IPS-NIHi7 (cell line): Measurements from ENCODE around the gene ARSB.

Experiments
- DNase-seq: peaks from one replicate; pipeline ENCODE4 v3.0.0; 2012; ENCODE audit warnings: mixed read lengths; ENCODE audit errors: extremely low spot score

Gene ARSB

DNA sequence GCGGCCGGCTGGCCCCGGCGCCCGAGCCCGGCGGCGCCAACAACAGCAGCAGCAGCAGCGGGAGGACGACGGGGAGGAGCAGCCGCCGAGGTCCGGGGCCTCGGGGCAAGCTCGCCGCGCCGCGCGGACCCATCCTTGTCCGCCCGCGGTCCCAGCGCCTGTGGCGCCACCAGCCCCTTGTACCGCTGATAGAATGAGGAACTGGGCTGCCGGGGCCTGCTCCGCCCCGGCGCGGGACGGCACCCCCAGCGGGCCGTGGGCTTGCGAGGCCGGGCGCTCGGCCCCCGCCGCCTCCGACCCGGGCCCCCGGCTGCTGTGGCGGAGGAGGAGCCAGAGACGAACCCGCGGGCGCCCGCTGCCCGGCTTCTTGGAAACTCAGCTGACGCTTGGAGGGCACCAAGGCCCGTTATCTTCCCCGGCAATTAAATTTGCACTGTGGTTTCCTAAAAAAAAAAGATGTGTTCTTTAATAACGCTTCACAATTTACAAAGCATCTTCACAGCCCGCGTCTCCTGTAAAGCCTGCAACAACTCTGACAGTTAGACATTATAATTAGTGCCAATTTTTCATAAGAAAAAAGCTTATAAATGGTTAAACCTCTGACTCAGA lies at the start of gene ARSB:
Gene ARSB, minus strand, starts transcription at position 195 of the 609 bp plus-strand sequence. Its CDS starts 62 bp downstream, at position 133.
- DNase-seq: peak; percentile 52

DNA sequence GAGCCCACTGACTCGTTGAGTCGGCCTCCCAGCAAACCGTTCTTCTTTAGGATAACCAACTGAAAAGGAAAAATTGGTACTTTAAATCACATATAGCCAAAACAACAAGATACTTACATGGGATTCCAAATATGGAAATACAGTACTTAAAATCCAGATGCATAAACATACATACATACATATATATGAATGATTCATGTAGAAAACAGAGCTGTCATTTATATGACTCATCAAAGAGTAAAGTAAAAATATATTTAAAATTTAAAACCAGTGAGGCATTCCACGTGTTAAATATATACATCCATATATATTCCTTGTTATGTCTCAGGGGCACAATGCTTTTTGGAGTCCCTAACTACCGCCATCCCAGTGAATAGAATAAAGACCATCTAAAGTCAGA lies 47.7 kb upstream of the ARSB start:
- DNase-seq: no peak

DNA sequence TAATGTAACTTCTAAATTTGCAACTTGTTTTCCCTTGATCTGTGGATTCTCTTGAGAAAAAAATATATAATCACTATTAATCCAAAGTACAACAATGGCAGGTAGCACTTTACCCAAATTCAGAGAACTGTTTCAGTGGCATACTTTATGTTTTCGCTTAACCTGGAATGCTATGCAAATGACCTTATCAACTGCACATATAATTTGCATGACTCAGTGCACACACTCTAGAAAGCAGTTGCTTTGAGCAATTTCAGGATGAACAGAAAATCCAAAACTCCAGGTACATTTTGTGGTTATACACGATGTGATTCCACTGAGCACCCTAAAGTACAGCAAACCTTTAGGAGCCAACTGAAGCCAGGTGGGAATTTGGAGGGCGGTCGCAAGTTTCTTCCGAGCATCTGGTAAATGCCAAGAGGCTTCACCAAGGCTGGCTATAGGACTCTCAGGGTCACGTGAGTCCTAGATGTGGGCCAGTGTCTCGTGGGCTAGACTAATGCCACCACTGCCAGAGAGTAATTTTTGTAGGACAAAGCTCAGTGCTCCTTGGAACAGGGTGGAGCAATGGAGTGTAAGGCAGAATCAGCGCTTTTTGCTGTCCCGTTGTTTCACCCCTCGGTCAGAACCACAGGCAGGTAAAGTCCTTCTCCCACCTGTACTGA lies 47.1 kb upstream of the ARSB start:
- no peak for DNase-seq

DNA sequence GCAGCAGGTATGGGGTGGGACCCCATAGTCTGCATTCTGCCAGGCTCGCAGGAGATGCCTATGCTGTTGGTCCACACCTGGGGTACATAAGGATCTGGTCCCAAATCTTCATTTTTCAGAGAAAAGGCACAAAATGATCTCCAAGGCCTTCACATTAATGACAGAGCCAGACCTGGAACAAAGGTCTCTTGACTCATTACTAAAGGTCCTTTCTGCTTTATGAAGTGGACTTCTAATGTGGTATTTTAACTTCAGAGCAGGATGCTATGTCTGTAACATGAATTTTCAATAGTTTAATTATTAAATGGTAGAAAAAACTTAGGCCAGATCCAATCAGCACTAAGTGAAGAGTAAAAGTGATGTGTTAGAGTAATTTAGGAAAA lies 46.4 kb upstream of the ARSB start:
- DNase-seq: no peak

DNA sequence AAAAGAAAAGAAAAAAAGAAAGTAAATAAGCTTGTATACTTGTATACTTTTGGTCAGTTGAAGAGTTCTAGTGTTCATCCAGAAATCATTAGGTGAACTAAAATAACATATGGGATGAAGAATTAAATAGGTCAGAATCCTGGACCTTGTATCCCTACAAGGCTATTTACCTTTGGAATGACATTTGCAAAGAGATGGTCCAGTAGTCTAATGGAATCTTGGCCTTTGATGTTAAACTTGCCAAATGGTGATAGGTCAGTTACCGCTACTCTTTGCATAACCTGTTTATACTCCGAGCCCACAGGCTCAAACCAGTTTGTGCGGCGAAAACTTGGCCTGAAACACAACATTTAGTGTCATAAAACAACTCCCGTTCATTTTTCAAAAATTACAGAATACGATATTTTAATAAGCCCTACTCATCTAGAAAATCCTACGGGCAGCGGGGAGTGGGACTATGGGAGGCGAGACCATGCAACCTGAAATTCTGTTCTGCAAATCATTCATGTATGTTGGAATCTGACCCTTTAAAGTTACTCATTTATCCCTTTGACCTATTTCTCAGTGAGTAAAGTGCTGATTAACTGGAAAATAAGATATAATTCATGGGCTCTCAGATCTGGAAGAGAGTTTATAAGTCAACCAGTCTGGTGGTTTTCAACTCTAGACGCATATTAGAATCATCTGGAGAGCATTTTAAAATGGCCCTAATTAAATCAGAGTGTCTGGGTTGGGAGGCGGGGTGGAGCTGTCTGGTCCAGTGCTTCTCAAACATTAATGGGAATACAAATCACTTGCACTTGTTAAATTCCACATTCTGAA lies 45.8 kb upstream of the ARSB start:
- DNase-seq: no peak

DNA sequence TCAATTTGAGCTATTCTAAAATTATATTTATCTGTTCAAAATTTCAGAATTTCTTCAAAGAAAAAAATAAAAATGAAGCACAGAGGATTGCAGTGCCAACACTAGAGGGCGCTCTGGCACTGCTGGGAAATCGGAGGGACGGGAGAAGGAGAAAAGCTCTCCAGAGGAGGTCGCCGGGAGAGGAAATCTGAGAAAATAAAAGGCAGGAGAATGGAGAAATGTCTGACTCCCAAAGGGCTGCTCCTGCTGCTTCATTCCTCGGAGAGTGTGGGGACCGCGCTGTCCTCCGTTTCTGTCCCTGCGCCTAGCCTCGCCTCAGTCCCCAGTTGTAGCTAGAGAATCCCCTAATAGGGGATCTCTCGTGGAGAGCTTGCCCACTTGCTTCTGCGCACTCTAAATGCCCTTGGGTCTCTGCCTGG lies 40.0 kb upstream of the ARSB start:
- DNase-seq: peak; percentile 80

DNA sequence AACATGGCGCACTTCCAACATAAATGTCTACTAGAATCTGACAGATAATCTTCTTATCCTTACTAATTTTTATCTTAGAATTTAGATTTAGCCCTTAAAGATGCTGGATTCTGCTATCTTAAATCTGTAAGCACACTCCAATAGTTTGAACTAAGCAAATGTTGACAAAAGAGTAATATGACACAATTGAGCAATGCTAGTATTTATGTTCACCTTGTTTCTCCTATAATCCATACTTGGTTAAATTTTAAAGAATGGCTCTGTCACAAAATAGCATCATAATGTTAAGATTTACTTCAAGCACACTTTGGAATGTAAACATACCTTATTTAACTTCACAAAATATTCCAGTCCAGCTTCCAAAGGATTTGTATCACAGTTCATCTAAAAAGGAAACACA lies 38.8 kb upstream of the ARSB start:
- no peak for DNase-seq

DNA sequence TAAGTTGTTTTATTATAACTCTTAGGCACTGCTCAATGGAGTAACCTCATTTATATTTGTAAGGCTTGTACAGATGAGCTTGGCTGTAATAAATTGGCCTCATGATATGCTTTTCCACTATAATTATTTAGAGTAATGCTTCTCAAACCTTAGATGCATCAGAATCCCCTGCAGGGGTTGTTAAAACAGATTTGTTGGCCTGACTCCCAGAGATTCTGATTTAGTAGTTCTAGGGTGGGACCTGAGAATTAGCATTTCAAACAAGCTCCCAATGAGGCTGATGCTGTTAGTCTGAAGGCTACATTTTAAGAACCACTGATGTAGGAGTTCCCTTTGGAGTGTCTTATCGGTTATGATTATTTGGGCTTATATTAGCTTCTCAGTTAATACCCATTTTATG lies 38.2 kb upstream of the ARSB start:
- DNase-seq: no peak

DNA sequence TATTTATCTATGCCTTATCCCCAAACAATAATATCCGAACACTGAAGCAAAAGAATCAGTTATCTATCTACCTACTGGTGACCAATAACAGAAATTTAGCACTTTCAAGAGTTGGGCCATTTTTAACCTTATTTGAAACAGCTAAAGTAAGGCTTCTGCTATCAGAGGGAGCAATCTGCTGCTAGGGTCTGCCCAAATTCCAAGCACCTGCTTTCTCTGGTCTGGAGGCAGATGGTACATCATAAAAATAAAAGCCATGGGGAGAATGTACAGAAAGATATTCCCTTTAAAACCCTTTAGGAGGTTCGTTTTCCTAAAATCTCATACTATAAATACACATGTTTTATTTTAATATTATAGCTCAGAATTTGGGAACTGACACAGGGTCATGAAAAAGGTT lies 37.7 kb upstream of the ARSB start:
- no peak for DNase-seq

DNA sequence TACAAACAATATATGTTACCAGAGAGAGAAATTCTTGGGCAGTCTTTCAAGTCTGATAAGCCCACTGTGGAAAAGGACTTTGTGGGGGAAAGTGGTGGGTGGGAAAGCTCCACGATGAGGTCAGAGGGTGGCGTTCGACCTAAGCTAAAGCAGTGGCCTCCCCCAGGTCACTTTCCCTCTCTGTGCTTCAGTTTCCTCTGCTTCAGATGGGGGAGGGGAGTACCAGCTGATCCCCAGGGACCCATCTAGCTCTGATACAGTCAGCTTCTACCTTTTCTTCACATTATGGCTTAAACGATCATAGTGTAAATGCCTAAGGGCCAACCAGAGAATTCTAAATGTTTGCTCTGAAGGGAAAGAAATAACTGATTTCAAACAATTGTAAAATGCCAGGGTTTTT lies 36.6 kb upstream of the ARSB start:
- no peak for DNase-seq

DNA sequence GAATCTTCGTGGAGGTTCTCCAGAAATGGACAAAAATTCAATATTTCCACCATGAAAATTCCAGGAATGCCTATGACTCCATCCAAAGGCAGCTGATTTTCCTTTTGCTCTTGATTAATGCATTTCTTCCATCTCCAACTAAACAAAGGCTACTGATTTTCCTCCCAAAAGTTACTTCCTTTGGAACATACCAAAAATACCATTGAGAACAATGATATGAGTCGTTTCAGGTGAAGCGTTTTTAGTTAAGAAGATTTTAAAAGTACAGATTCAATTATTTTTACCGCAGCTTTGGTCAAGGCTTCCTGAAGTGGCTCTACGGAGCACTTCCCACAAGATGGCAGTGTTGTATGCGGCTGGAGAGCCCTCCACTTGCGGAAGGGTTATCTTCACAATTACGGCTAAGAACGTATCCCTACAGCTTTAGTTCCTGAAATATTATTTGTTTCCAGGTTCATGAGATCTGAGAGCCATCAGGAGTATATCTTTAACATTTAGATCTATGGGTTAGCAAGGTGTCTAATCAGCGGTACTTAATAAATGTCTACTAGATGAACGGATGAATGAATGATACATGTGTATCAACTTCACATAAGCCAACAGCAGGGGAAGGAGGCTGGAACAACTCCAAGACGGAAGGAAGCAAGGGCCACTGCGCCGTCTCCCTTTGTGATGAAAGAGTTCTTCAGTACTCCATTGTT lies 35.9 kb upstream of the ARSB start:
- peak; percentile 66 for DNase-seq

DNA sequence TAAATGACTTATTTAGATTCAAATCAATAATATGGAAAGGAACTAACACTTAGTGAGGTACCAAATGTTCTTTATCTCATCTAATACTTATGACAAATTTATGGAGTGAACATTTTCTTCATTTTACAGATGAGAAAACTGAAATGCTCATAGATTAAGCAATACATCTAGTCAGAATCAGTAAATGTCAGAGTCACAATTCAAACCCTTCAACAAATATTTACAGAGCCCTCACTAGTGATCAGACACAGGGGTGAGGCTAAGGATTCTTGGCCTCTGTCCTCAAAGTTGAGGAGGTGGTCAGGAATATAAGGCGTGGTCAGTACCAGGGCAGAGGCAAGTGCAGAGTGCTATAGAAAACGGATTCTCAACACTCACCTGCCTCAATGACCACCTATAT lies 29.5 kb upstream of the ARSB start:
- no peak for DNase-seq

DNA sequence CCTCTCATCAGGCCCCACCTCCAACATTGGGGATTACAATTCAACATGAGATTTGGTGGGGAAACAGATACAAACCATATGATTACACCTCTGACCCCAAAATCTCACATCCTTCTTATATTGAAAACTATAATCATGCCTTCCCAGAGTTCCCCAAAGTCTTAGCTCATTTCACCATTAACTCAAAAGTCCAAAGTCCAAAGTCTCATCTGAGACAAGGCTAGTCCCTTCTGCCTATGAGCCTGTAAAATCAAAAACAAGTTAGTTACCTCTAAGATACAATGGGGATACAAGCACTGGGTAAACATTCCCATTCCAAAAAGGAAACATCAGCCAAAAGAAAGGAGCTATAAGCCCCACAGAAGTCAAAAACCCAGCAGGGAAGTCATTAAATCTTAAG lies 26.8 kb upstream of the ARSB start:
- DNase-seq: no peak

DNA sequence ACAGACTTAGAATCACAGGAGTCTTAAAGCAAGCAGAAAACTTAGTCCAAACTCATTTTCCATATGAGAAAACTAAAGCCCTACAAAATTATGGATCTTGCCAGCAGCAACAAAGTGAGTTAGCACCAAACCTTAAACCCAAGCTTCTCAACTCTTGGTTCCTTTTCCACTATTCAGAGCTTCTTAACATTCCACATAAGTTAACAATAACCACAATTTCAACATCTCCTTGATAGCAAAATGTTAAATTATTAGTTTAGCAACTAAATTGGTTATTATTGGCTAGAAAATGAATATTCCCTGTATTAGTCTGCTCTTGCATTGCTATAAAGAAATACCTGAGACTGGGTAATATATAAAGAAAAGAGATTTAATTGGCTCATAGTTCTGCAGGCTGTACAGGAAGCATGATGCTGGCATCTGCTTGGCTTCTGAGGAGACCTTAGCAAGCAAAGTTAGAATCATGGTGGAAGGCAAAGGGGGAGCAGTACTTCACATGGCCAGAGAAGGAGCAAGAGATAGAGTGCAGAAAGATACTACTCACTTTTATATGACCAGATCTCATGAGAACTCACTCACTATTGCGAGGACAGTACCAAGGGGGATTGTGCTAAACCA lies 26.2 kb upstream of the ARSB start:
- DNase-seq: no peak

DNA sequence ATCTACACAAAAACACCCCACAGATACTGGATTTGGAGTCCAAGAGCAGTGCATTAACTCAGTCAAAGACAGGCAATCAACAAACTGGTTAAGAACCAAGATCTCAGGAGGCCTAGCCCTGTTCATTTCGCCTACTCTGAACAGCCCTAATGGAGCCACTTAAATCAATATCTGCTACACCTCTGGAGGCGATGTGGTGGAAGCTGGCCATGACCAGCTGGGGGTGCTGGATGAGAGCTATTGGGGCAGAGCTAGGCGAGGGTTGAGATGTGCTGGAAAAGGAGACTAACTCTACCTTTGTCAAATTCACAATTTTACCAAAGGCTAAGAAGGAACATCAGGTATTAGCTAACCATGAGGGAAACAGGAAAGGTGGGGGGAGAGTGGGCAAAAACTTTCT lies 23.3 kb upstream of the ARSB start:
- peak; percentile 40 for DNase-seq

DNA sequence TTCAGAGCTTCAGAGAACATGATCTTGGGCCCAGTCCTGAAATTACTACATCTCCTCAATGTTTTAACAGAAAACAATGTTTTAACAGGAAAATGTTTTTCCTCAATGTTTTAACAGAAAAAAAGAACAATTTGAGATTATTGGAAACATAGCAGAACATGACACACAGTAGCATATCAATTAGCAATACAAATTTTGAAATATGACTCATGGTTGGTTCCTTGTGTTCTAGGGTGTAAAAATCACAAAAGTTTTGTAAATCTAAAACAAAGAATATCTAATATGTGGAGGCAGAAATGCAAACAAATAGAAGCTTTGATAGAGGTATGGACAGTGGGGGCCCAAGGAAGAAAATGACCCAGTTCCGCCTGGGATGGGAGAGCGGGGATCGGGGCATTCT lies 22.8 kb upstream of the ARSB start:
- no peak for DNase-seq

DNA sequence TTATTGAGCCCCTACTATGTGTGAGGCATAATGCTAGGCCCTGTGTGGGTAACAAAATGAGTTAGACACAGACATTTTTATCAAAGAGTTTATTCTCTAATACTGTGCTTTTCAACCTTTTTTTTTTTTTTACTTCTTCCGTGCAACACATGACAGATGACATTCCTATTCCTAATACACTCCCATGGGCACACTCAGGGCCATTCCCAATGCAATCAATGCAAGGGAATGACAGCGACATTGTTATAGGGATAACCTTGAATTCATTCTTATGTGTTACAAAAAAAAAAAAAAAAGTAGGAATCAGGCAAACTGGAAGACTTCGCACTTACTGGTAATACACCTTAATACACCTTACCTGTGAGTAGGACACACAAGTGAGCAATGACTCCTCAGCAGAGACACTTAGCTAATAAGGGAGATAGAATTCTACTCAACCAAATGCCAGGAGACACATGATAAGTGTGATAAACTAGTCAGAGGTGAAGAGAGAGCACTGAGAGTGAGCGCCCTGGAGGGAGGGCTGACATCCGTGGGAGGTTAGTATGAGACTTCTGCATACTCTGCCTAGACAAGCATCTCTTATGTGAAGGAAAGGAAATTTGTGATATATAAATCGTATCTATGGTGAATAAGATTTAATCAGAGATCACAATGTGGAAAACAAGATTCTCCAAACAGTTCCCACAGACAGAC lies 21.0 kb upstream of the ARSB start:
- no peak for DNase-seq

DNA sequence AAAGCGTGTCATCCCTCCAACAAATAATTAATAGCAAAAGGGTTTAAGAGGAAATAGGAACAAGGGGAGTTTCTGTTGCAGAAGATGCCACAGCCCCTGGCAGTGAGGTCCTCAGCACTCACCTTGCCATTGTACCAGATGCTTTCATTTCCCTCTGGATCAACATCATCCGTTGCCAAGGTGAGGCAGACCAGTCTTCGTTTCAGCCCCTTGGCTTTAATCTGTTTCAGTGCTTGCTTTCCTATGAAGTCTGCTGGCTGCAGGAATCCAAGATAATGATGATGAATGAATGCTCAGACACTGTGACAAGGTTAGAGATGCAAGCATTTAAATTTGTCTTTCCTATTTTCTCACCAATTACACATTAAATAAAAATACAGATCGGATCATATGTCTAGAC lies 20.0 kb upstream of the ARSB start:
- no peak for DNase-seq

DNA sequence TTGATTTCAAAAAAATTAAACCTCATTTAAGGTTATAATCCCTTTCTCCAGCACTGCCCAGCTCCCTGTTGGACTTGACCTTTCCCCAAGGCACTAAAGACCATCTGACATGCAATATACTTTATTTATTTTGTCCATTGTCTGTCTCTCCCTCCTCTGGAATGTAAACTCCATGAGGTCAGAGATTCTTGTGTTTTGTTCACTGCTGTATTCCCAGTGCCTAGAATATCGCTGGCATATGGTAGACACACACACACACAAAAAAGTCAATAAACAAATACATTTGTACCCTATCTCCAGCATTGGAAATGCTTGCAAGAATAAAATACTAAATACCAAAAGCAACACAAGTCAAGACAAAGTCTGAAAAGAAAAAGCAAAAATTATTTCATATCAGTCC lies 17.3 kb upstream of the ARSB start:
- no peak for DNase-seq

DNA sequence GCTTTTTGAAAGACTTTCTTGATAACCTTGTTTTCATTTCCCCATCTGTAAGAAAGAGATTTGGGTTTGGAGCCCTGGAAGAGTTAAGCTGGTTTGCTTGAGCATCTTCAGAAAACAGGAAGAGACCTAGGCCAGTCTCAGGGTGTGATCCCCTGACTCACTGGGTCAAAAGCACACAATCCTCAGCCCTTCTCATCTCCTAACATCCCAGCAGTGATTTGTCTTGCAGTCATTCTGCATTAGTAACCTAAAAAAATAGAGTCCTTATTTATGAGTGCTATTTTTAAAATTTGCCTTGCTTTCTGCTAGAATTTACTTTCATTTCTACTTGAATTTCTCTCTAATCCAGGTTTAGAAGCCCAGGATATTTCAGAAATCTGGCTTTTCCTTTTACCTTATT lies 16.4 kb upstream of the ARSB start:
- DNase-seq: no peak

DNA sequence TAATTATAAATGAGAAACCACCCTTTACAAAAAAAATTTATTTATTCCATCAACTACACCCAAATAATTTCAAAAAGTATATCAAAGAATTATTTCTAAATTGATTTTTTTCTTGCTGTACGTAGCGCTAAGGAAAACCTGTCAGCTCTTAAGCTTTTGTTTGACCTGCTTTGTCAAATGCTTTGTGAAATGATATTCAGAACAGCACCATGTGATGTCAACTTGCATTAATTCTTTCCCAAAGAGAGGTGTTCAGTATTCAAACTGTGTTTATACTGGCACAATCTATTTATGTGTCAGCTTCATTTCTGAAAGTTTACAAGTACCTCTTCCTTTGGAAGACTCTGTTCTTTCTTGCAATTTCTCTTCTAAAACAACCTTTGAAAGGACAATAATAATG lies 12.0 kb upstream of the ARSB start:
- DNase-seq: no peak
